ENCODE measurements around the gene NUDT3. TPM values are rescaled to one million over a fixed set of nuclear protein-coding genes. Genes with fewer than 3 reads are reported as not detected.
A peak's percentile ranks its signal among the peaks of the same experiment; 100 is the strongest.

NUDT3 gene
- total and polyA plus RNA-seq, 4 donors, result 9.0 to 38.5 (median 22.8) TPM

DNA sequence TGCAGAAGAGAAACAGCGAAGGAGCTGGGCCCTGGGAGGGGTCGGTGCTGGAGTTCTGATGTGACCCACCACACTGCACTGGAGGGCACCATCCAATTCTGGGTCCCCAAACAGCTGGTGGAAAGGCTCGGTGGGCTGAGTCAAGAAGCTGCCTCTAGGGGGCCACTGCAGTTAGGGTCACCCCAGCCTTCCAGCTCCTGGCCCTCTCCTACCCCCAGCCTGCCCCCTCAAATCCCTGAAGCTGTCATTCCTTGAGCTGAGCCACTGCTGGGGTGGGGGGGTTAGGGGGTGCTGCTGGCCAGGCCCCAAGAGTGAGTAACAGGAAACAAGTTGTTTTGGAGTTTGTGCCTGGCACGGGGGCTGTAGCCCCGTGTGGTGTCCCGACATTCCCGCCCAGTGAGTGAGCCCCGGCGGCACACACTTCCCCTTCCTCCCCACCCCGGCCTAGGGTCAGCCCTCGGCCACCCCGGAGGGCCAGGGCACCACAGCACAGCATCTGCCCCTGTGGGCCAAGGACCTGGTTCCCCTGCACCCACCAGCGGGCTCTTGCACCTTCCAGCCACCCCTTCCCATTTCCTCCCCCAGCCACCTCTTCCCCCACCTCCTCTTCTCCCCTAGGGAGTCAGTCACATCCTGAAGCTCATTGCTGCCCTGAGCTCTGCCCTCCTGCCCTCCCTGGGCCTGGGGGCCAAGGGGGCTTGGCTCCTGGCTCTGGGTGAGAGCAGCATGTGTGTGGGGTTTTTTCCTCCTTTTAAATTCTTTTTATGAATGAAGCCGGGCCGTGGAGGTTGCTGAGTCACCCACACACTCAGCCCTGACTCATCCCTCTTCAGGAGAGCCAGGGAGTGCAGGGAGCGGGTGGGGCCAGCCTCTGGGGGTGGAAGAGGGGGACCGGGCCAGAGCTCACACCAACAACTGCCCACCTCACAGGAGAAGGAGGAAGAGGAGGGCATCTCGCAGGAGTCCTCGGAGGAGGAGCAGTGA, 148.3 kb downstream of the NUDT3 start:
- H3K36me3 ChIP-seq (ENCODE audit: control insufficient read depth in 4 of 4, insufficient read depth in 4 of 4, low read length in 4 of 4), result peaks cover 0 to 28% (median 0%) of the 10 kb centered on the region in 4 donors
- no peaks in the 10 kb centered on the region for H3K27me3 ChIP-seq (ENCODE audit: control insufficient read depth in 3 of 3, insufficient read depth in 3 of 3, low read length in 2 of 3)
- no peak overlapping the region for H3K9ac ChIP-seq (ENCODE audit: insufficient read depth in 1 of 2, low read length in 2 of 2)
- WGBS, 2 donors, result 31 to 35% methylated on average over 19 of the region's 19 CpGs
- no peak overlapping the region for H3K4me3 ChIP-seq
- ATAC-seq (ENCODE audit: insufficient read depth, low FRiP score) (peak; percentile 22), DNase-seq (no peak)
- H3K9me3 ChIP-seq (ENCODE audit: control insufficient read depth in 4 of 4, insufficient read depth in 3 of 4, low read length in 3 of 4), result no peaks in the 10 kb centered on the region
- TF ChIP-seq, protein P1, sequence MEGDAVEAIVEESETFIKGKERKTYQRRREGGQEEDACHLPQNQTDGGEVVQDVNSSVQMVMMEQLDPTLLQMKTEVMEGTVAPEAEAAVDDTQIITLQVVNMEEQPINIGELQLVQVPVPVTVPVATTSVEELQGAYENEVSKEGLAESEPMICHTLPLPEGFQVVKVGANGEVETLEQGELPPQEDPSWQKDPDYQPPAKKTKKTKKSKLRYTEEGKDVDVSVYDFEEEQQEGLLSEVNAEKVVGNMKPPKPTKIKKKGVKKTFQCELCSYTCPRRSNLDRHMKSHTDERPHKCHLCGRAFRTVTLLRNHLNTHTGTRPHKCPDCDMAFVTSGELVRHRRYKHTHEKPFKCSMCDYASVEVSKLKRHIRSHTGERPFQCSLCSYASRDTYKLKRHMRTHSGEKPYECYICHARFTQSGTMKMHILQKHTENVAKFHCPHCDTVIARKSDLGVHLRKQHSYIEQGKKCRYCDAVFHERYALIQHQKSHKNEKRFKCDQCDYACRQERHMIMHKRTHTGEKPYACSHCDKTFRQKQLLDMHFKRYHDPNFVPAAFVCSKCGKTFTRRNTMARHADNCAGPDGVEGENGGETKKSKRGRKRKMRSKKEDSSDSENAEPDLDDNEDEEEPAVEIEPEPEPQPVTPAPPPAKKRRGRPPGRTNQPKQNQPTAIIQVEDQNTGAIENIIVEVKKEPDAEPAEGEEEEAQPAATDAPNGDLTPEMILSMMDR (IDR thresholded peaks at IDR 0.05; ENCODE audit: control extremely low read depth, extremely low read depth), result no peak
- H3K4me1 ChIP-seq (ENCODE audit: control insufficient read depth in 5 of 5, insufficient read depth in 5 of 5, low read length in 5 of 5), result peaks cover 0 to 18% (median 7%) of the 10 kb centered on the region in 5 donors
- H3K27ac ChIP-seq (ENCODE audit: low read depth in 1 of 2, low read length in 1 of 2), result peak overlapping the region; percentile 77 to 84

DNA sequence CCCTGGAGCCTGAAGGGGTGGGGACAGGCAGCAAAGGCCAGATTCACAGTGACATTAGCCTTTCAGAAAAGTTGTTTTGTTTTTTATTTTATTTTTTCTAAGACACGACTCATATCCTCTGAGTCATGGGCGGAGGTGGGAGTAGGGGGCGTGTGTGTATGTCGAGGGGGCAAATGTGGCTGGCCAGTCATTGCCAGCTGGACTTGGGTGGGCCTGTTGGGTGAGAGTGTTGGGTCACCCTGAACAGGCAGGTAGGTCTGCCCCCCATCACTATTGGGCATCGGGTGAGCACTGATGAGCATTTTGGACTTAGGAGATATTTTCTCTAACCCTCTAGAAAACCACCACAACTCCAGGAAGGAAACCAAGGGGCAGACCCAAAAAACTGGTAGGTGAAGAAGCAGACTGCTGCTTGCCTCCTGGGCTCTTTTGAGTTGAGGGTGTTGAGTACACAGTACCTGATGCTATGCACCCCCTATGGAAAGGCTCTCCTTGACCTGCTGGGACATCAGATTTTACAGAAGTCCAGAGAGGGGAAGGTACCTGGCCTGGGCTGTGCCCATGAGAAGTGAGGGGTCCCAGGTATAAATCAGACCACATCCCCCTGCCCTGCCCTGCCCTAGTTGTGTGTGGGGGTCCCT, 149.2 kb downstream of the NUDT3 start:
- Histone ChIP-seq H3K27me3 (ENCODE audit: control insufficient read depth in 3 of 3, insufficient read depth in 3 of 3, low read length in 2 of 3) (no peaks in the 10 kb centered on the region), H3K9me3 (ENCODE audit: control insufficient read depth in 4 of 4, insufficient read depth in 3 of 4, low read length in 3 of 4) (no peaks in the 10 kb centered on the region), H3K27ac (ENCODE audit: low read depth in 1 of 2, low read length in 1 of 2) (peak overlapping the region; percentile 7 to 42), H3K9ac (ENCODE audit: insufficient read depth in 1 of 2, low read length in 2 of 2) (no peak overlapping the region), H3K36me3 (ENCODE audit: control insufficient read depth in 4 of 4, insufficient read depth in 4 of 4, low read length in 4 of 4) (peaks cover 0 to 28% (median 0%) of the 10 kb centered on the region in 4 donors), H3K4me1 (ENCODE audit: control insufficient read depth in 5 of 5, insufficient read depth in 5 of 5, low read length in 5 of 5) (peaks cover 0 to 17% (median 11%) of the 10 kb centered on the region in 5 donors), H3K4me3 (no peak overlapping the region)
- 50 to 66% methylated on average over 5 of the region's 5 CpGs for WGBS, 2 donors
- DNase-seq, result no peak
- no peak for ATAC-seq (ENCODE audit: insufficient read depth, low FRiP score)
- TF ChIP-seq, protein P1 (IDR thresholded peaks at IDR 0.05; ENCODE audit: control extremely low read depth, extremely low read depth), result no peak

DNA sequence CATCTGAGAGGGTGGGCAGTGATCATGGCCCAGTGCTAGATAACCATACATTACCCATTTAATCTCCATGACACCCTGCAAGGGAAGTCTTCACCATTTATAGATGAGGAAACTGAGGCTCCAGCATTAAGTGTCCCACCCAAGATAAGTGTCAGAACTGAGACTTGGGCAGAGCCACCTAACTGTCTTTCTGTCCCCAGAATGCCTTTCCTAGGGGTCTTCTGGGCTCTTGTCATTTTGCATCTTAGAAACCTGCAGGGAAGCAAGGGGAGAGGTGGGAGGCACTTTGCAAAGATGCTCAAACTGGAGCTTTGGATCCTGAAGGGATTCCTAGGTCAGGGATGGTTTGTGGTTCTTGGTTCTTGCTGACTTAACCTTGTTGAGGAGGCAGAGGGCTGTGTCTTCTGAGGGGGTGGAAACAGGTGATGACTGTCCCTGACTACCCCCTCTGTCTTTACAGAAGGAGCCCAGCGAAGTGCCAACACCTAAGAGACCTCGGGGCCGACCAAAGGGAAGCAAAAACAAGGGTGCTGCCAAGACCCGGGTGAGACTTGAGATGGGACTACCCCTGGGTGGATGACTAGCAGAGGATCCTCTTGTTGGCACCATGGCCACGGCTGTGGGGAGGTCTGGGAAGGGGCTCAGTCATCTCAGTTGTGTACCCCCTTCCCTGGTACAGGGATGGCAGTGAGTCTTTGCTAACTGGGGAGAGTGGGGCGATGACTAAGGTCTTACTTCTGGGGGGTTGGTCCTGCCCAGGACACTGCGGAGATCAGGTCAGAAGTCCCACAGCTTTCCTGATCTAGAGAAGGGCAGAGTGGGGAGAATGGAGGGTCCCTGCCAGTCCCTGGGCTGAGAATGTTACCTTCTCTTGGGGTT, 150.0 kb downstream of the NUDT3 start:
- Histone ChIP-seq H3K9me3 (ENCODE audit: control insufficient read depth in 4 of 4, insufficient read depth in 3 of 4, low read length in 3 of 4) (no peaks in the 10 kb centered on the region), H3K27me3 (ENCODE audit: control insufficient read depth in 3 of 3, insufficient read depth in 3 of 3, low read length in 2 of 3) (no peaks in the 10 kb centered on the region), H3K4me3 (no peak overlapping the region), H3K4me1 (ENCODE audit: control insufficient read depth in 5 of 5, insufficient read depth in 5 of 5, low read length in 5 of 5) (peaks cover 0 to 14% (median 11%) of the 10 kb centered on the region in 5 donors), H3K27ac (ENCODE audit: low read depth in 1 of 2, low read length in 1 of 2) (peak overlapping the region in 1 of 2 donors; percentile 28), H3K9ac (ENCODE audit: insufficient read depth in 1 of 2, low read length in 2 of 2) (no peak overlapping the region), H3K36me3 (ENCODE audit: control insufficient read depth in 4 of 4, insufficient read depth in 4 of 4, low read length in 4 of 4) (peaks cover 0 to 28% (median 0%) of the 10 kb centered on the region in 4 donors)
- WGBS, 2 donors, result 90 to 95% methylated on average over 7 of the region's 7 CpGs
- DNase-seq, result no peak
- ATAC-seq (ENCODE audit: insufficient read depth, low FRiP score), result no peak
- TF ChIP-seq, protein P1 (IDR thresholded peaks at IDR 0.05; ENCODE audit: control extremely low read depth, extremely low read depth), result no peak
